Endometrium (tissue), 2 donors: ENCODE data around the gene YIF1B.

Experiments
- FAIRE-seq: peaks from 2 replicates; lab custom pipeline; 2012; peaks lifted over from hg19 to GRCh38; lab: Jason Lieb, UNC
- donor health status: control.
- donor health status: control.

YIF1B gene

GRCh38 chr19:38333245-38333644 is 17.5 kb upstream of the YIF1B start:
- FAIRE-seq, result no peak

GRCh38 chr19:38331728-38332127 is 16.0 kb upstream of the YIF1B start:
- FAIRE-seq, result no peak

GRCh38 chr19:38329651-38330050 is 13.9 kb upstream of the YIF1B start:
- FAIRE-seq, result no peak

GRCh38 chr19:38326591-38326990 is 10.8 kb upstream of the YIF1B start:
- FAIRE-seq, result no peak

GRCh38 chr19:38324431-38324830 is 8.7 kb upstream of the YIF1B start:
- no peak for FAIRE-seq

GRCh38 chr19:38323291-38323690 is 7.5 kb upstream of the YIF1B start:
- no peak for FAIRE-seq

GRCh38 chr19:38321646-38322196 is 6.0 kb upstream of the YIF1B start:
- peak; percentile 33 for FAIRE-seq

- no peak for FAIRE-seq
Measured at GRCh38 chr19:38320969-38321339, 5.2 kb upstream of the YIF1B start.

GRCh38 chr19:38319421-38320258 is 3.9 kb upstream of the YIF1B start, which contains the start of gene KCNK6:
TSS of gene KCNK6 (plus strand) at chr19:38319845. CDS start at chr19:38319951, 106 bp downstream.
- no peak for FAIRE-seq

- FAIRE-seq, result no peak
Measured at GRCh38 chr19:38318660-38319059, 2.9 kb upstream of the YIF1B start.

GRCh38 chr19:38317104-38317612 is 1.4 kb upstream of the YIF1B start:
- FAIRE-seq, result no peak

GRCh38 chr19:38316477-38317067 is 825 bp upstream of the YIF1B start:
- FAIRE-seq, result no peak

GRCh38 chr19:38310986-38311385 is 4.8 kb downstream of the YIF1B start:
- FAIRE-seq, result no peak

GRCh38 chr19:38310279-38310670 is 5.5 kb downstream of the YIF1B start:
- FAIRE-seq, result no peak

- no peak for FAIRE-seq
Measured at GRCh38 chr19:38309615-38310278, 6.0 kb downstream of the YIF1B start.

- no peak for FAIRE-seq
Measured at GRCh38 chr19:38308926-38309614, 6.7 kb downstream of the YIF1B start.

- no peak for FAIRE-seq
Measured at GRCh38 chr19:38308006-38308766, 7.6 kb downstream of the YIF1B start.

GRCh38 chr19:38307597-38307996 is 8.2 kb downstream of the YIF1B start:
- no peak for FAIRE-seq

GRCh38 chr19:38307076-38307475 is 8.7 kb downstream of the YIF1B start:
- FAIRE-seq, result no peak

GRCh38 chr19:38306236-38306635 is 9.5 kb downstream of the YIF1B start:
- no peak for FAIRE-seq

- FAIRE-seq, result no peak
Measured at GRCh38 chr19:38304866-38305429, 10.8 kb downstream of the YIF1B start.
